Measurements from ENCODE around the gene TBX4.

Gene TBX4

DNA sequence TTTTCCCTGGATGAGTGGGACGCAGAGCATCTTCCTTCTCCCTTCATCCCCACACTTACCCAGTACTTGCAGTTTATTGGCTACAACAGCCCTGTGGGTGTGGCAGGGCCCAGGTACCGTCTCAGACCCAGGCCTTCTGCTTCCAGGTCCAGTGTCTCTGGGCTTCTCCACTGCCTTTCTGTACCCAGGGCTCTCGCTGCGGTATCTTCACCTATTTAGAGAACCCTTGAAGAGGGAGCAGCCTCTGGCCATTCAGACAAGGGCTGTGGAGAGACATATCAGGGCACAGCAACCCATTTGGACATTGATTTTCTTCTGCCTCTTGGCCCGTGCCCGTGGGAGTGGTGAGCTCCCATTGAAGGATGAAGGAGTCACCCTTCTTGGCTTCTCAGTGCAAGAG lies 17.3 kb downstream of the TBX4 start:
- no peak overlapping the region for H3K4me3 ChIP-seq (ENCODE audit: low read depth, low read length)
- no peak for DNase-seq (ENCODE audit: low read depth)
- TF ChIP-seq, protein P1, sequence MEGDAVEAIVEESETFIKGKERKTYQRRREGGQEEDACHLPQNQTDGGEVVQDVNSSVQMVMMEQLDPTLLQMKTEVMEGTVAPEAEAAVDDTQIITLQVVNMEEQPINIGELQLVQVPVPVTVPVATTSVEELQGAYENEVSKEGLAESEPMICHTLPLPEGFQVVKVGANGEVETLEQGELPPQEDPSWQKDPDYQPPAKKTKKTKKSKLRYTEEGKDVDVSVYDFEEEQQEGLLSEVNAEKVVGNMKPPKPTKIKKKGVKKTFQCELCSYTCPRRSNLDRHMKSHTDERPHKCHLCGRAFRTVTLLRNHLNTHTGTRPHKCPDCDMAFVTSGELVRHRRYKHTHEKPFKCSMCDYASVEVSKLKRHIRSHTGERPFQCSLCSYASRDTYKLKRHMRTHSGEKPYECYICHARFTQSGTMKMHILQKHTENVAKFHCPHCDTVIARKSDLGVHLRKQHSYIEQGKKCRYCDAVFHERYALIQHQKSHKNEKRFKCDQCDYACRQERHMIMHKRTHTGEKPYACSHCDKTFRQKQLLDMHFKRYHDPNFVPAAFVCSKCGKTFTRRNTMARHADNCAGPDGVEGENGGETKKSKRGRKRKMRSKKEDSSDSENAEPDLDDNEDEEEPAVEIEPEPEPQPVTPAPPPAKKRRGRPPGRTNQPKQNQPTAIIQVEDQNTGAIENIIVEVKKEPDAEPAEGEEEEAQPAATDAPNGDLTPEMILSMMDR (IDR thresholded peaks at IDR 0.05; ENCODE audit: insufficient read depth, low read depth, low read length, missing control alignments): no peak

- no peak for DNase-seq (ENCODE audit: low read depth)
- no peak overlapping the region for H3K4me3 ChIP-seq (ENCODE audit: low read depth, low read length)
- TF ChIP-seq, protein P1 (IDR thresholded peaks at IDR 0.05; ENCODE audit: insufficient read depth, low read depth, low read length, missing control alignments): no peak
These were observed 17.7 kb downstream of the TBX4 start for GRCh38 chr17:61469949-61470348.

- no peak for DNase-seq (ENCODE audit: low read depth)
- TF ChIP-seq, protein P1 (IDR thresholded peaks at IDR 0.05; ENCODE audit: insufficient read depth, low read depth, low read length, missing control alignments): no peak
These were observed 18.4 kb downstream of the TBX4 start for GRCh38 chr17:61470530-61471136.

DNA sequence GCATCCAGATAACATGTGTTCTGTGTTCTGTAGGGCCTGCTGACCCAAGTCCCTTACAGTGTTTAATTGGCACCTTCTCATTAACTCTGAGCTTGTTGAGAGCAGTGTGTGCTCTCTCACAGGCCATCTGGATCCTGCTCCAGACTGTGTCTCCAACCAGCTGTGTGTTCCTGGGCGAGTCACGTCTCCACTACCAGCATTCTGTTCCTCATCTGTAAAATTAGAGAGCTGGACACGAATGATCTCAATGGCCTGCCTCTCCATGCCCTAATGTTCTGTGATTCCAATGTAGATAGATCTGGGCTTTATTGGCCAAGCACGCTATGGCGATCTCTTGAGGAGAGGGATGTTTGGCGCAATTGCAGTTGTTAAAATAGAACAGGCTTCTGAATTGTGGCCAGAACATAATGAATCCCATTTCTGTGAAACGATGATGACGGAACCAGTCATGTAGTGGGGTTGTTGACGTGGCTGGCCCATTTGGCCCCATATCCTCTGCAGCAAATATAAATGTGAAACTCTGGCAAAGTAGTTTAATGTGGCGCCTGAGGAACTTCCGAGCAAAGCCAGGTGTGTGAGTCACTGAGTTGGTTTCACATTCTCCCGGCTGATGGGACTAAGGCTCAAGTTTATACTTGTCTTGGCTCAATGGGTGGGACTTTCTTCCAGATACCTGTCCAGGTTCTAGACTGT lies 22.2 kb downstream of the TBX4 start:
- no peak overlapping the region for H3K4me3 ChIP-seq (ENCODE audit: low read depth, low read length)
- TF ChIP-seq, protein P1 (IDR thresholded peaks at IDR 0.05; ENCODE audit: insufficient read depth, low read depth, low read length, missing control alignments): no peak
- DNase-seq (ENCODE audit: low read depth): no peak

More at GRCh38 chr17:61470530-61471136, 18.4 kb downstream of the TBX4 start:
- no peak overlapping the region for H3K4me3 ChIP-seq (ENCODE audit: low read depth, low read length)

DNA sequence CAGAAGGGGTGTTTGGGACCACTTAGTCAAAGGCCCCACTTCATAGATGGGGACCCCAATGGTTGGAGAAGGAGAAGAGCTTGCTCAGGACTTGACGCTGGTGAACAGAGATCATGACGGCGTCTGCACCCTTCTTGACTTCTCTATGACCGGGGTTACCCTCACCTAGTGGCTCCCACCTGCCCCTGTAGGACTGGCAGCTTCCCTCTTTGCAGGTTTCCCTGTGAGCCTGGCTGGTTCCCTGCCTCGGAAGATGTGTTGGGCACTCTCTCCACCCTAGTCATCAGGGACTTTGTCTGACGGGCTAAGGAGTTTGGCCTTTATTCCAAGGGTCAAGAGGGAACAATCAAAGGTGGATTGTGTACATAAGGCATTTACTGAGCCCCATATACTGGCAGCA lies 22.7 kb downstream of the TBX4 start:
- TF ChIP-seq, protein P1 (IDR thresholded peaks at IDR 0.05; ENCODE audit: insufficient read depth, low read depth, low read length, missing control alignments): no peak
- DNase-seq (ENCODE audit: low read depth): no peak

GRCh38 chr17:61475726-61476125 lies 23.5 kb downstream of the TBX4 start:
- no peak for DNase-seq (ENCODE audit: low read depth)
- TF ChIP-seq, protein P1 (IDR thresholded peaks at IDR 0.05; ENCODE audit: insufficient read depth, low read depth, low read length, missing control alignments): no peak
- H3K4me3 ChIP-seq (ENCODE audit: low read depth, low read length): no peak overlapping the region

More for the DNA sequence above, 22.7 kb downstream of the TBX4 start:
- H3K4me3 ChIP-seq (ENCODE audit: low read depth, low read length): no peak overlapping the region

All from GM12865 (cell line).